Fibroblast of skin of left biceps (primary cell): ENCODE data around the gene EIF4B.
"Not testable (repeated sequence)": the region's sequence is repeated elsewhere in the genome, so short reads cannot be mapped to it uniquely, and the experiment has no call there.

Experiments used
- DNase-seq, 2 experiments: peaks; one replicate each; pipeline ENCODE4 v3.0.0-alpha.2; 2013; ENCODE audit warnings: low read depth in 2 of 2

Gene EIF4B

GRCh38 chr12:52993558-52993869 lies 12.7 kb upstream of the EIF4B start:
- DNase-seq = no peak

GRCh38 chr12:53004178-53004577 lies 2.1 kb upstream of the EIF4B start:
- DNase-seq = no peak

DNA sequence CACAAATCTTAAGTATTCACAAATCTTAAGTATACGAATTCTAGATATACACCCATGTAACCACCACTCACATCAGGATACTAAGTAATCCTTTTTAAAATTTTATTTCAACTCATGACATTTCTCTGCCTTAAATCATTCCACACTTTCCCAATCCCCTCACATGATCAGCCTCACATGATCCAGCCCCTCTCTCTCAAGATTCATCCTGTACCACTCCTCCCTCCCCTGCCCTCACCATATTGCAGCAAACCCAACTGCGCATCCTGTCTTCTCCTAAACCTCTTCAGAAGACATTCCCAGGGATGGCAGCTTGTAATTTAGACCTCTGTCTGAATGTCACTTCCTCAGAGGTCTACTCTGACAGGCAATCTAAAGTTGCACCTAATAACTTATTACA lies 1.7 kb upstream of the EIF4B start:
- DNase-seq = no peak

DNA sequence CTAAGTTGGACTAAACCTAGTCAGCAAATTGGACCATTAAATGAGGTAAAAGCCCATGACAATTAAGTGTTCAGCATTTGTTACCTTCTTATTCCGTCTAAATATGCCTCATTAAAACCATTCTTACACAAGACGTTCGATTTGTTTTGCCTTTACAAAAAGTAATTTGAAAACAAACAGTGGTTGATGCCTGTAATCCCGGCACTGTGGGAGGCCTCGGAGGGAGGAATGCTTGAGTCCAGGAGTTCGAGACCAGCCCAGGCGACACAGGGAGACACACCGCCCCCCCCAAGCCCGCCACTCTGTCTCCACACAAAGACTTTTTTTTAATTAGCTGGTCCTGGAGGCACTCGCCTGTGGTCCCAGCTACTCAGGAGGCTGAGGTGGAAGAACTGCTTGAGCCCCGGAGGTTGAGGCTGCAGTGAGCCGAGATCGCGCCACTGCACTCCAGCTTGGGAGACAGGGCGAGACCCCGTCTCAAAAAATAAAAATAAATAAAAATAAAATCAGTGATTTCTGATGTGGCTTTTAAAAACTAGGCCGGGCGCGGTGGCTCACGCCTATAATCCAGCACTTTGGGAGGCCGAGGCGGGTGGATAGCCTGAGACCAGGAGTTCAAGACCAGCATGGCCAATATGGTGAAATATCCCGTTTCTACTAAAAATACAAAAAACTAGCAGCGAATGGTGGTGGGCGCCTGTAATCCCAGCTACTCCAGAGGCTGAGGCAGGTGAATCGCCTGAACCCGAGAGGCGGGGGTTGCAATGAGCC lies 856 bp upstream of the EIF4B start:
- no peak for DNase-seq

DNA sequence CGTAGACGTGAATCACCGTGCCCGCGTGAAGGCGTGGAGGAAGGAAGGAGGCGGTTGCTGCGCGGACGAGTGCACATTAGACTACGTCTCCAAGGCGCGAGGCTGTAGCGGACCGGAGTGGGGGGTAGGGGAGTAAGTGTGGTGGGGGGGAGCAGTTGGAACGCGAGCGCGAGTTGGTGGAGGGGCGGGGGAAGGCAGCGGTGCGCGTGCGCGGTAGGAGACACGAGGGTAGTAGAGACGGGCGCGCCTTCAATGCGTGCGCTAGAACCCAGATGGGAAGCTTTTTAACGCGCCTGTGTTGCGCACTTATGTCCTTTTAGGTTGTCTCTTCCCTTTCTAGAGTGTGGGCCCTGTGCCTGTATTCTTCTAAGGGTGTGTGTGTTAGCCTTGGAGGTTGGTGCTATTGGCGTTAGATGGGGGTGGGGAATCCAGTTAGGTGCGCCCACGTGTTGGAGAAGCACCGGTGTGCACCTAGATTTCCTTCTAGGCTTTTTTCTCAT lies 604 bp downstream of the EIF4B start:
- DNase-seq = peak; percentile 25 to 29

DNA sequence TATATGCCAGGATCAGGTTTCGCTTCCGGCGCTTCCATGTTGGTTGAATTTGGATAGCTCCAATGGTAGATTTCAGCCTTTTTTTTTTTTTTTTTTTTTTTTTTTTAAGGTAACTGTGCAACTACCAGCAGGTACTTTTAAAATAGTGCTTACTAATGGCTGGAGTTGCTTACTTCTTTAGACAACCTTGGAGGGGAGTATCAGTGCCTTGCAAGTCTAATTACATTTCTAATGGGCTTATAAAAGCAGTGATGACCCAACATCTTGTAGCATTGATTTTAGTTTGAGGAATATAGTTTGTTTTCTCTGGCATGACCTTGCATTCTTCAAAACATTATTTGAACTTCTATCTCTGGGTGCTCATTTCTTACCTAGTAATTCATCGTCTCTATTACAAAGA lies 1.1 kb downstream of the EIF4B start:
- DNase-seq = no peak

DNA sequence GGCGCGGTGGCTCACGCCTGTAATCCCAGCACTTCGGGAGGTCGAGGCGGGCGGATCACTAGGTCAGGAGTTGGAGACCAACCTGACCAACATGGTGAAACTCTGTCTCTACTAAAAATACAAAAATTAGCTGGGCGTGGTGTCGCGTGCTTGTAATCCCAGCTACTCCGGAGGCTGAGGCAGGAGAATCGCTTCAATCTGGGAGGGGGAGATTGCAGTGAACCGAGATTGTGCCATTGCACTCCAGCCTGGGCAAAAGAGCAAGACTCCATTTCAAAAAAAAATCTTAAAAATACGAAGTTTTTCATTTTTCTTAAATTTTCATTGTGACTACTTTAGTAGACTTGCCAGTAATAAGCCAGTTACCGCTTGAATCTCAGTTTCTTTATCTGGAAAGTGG lies 2.5 kb downstream of the EIF4B start:
- DNase-seq = not testable (repeated sequence)

- no peak for DNase-seq
These were observed 4.7 kb downstream of the EIF4B start for GRCh38 chr12:53010955-53011354.

GRCh38 chr12:53011889-53012288 lies 5.6 kb downstream of the EIF4B start:
- no peak for DNase-seq

- no peak for DNase-seq
These were observed 6.7 kb downstream of the EIF4B start for GRCh38 chr12:53012928-53013327.

DNA sequence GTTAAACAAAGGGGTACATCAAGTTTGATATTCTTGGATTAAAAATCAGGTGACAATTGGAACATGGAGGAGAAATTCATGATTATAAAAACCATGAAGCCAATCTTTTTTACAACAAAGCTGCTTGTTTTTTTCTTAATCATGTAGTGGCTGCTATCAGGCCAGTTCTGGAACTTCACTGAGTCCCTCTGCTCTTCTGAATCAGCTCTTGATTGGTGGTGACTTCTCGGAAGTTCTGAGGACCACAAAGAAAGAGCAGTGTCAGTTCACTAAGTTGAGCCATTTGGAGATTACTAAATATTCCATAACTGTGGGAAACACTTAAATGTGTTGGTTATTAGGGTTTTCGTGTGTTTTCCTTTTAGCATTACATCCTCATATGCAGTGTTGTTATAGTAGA lies 8.5 kb downstream of the EIF4B start:
- no peak for DNase-seq

DNA sequence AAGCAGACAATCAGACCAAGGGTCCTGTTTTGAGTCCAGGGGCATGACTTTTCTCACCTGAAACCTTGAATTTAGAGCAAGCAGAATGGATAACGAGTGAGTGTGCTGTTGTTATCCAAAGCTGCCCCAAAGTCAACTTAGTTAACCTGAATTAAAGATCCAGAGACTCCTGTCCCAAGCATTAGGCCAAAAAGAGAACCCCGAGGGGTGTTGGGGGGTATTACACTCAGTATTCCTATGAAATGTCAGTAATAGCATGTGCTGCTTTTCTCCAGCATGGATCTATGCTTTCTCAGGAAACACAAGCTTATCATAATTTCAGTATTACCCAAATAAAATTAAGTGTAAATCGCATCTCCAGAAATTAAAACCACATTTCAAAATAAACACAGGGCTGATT lies 19.0 kb downstream of the EIF4B start:
- no peak for DNase-seq

DNA sequence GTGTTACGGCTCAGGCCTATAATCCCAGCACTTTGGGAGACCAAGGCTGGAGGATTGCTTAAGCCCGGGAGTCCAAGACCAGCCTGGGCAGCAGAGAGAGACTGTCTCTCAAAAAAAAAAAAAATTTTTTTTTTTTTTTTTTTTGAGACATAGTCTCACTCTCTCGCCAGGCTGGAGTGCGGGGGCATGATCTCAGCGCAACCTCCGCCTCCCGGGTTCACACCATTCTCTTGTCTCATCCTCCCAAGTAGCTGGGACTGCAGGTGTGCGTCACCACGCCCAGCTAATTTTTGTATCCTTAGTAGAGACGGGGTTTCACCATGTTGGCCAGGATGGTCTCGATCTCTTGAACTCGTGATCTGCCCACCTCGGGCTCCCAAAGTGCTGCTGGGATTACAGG lies 20.8 kb downstream of the EIF4B start:
- DNase-seq = not testable (repeated sequence)

GRCh38 chr12:53031616-53032015 lies 25.4 kb downstream of the EIF4B start:
- no peak for DNase-seq

DNA sequence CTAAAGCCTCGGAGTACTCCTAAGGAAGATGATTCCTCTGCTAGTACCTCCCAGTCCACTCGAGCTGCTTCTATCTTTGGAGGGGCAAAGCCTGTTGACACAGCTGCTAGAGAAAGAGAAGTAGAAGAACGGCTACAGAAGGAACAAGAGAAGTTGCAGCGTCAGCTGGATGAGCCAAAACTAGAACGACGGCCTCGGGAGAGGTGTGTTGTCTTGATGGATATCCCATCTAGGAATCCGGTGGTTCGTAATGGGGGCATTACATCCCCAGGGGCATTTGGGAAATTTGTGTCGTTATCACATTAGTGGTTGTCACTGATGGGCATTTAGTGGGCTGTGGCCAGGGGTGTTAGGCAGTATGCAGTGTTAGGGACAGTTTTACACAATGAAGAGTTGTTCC lies 27.6 kb downstream of the EIF4B start:
- not testable (repeated sequence) for DNase-seq

DNA sequence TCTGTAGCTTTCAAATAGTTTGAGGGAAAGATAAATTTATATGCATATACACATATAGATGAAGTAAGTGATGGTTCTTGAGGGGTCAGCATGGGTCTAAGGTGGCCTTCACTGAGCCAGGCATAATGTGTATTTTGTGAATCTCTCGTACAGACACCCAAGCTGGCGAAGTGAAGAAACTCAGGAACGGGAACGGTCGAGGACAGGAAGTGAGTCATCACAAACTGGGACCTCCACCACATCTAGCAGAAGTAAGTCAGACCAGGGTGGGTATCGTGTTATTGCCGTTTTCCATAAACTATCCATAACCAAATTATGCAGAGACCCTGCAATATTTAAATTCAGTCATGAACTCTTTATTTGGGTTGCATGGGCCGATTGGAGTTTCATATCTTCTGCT lies 28.2 kb downstream of the EIF4B start:
- no peak for DNase-seq

GRCh38 chr12:53036802-53037201 lies 30.5 kb downstream of the EIF4B start:
- DNase-seq = no peak

- DNase-seq = no peak
These were observed 33.6 kb downstream of the EIF4B start for GRCh38 chr12:53039851-53040250.

DNA sequence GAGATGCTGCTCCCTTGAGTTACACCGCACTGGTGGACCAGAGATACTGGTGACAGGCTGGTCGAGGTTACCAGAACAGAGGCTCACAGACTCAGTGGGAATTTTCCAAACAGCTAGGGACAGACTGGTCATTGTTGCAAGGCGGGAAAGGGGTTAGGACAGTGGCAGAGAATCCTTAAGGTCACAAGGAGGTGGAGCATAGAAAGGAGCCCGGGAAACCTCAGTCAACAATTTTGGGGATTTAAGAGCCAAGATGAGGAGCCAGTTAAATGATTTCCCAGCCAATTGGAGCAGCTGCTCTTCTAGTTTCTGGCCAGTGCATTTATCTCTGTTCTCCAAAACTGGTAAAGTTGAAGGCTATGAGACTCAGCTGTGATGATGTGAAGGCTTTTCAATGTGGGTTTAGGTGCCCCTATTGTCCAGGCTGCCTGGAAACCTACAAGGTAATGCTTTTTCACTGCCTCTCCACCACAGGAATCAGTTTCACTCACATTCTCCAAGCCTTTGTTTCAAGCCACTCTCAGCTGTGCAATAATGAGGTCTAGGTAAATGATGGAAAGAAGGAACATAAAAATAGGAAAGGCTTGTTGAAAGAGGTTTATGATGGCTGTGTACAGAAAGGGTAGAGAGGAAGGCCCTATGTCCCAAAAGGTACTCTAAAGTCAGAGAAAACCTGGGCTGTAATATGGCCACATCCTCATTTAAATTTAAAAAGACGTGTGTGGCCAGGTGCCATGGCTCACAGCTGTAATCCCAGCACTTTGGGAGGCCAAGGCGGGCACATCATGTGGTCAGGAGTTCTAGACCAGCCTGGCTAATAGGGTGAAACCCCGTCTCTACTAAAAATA lies 36.6 kb downstream of the EIF4B start:
- DNase-seq = no peak

GRCh38 chr12:53044052-53044581 lies 37.9 kb downstream of the EIF4B start:
- DNase-seq = no peak

GRCh38 chr12:53044896-53045695 lies 38.8 kb downstream of the EIF4B start:
- no peak for DNase-seq

DNA sequence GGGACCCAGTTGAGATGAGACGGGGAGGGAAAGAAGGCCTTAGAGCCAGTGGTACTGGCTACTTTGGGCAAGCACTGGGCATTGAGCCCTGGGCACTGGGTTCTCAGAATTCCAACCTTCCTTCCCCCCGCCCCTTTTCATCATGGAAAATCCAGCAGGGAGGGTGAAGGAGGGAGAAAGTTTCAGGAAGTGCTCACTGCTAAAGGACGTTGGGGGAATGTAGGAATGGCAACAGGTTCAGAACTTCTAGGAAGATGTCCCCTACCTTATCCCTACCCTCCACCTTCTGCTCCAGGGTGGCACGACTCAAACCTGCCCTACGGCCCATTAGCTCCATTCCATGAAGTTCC lies 39.4 kb downstream of the EIF4B start:
- DNase-seq = no peak
